RWPE2 (cell line): ENCODE measurements around the gene VPS54.

Source experiments
- ATAC-seq: fragments of 200-7000 bp; cut with Tn5 transposase; 3 replicates; pipeline ENCODE4 v1.9.1; 2021; ENCODE audit warnings: low read depth
- DNase-seq: peaks from one replicate; pipeline ENCODE4 v3.0.0-alpha.2; 2020; ENCODE audit warnings: low spot score
- H3K27ac ChIP-seq: fragments of 450-650 bp; 2 replicates; pipeline ENCODE4 v1.5.1; 2017; ENCODE audit warnings: mild to moderate bottlenecking; ENCODE audit not compliant: poor library complexity, severe bottlenecking
- H3K27me3 ChIP-seq: fragments of 250-450 bp; sonication (Bioruptor Pico); 2 replicates; pipeline ENCODE4 v1.5.1; 2021; ENCODE audit warnings: mild to moderate bottlenecking, moderate library complexity; ENCODE audit not compliant: insufficient read depth, poor library complexity, severe bottlenecking
- H3K36me3 ChIP-seq: fragments of 250-450 bp; sonication (Bioruptor Pico); 2 replicates; pipeline ENCODE4 v1.5.1; 2020; ENCODE audit warnings: low read depth, mild to moderate bottlenecking, moderate library complexity
- H3K4me1 ChIP-seq: fragments of 250-450 bp; sonication (Bioruptor Pico); 2 replicates; pipeline ENCODE4 v1.5.1; 2021; ENCODE audit warnings: mild to moderate bottlenecking, moderate library complexity; ENCODE audit not compliant: insufficient read depth, poor library complexity, severe bottlenecking
- H3K4me3 ChIP-seq: fragments of 250-450 bp; sonication (Bioruptor Pico); 2 replicates; pipeline ENCODE4 v1.5.1; 2021; ENCODE audit warnings: mild to moderate bottlenecking, moderate library complexity; ENCODE audit not compliant: severe bottlenecking
- H3K9me3 ChIP-seq: fragments of 250-450 bp; sonication (Bioruptor Pico); 2 replicates; pipeline ENCODE4 v1.5.1; 2021; ENCODE audit warnings: mild to moderate bottlenecking, moderate library complexity; ENCODE audit not compliant: severe bottlenecking
- CTCF ChIP-seq: fragments of 450-650 bp; IDR thresholded peaks from one replicate; pipeline ENCODE4 v1.5.1; 2017; ENCODE audit warnings: mild to moderate bottlenecking, moderate library complexity; ENCODE audit not compliant: poor library complexity, severe bottlenecking

Gene VPS54

GRCh38 chr2:63865159-63865799 lies 153.9 kb downstream of the VPS54 start:
- H3K27me3 ChIP-seq, result no peaks in the 10 kb centered on the region
- H3K4me1 ChIP-seq, result peaks cover 45% of the 10 kb centered on the region
- no peak overlapping the region for H3K27ac ChIP-seq
- peaks cover 58% of the 10 kb centered on the region for H3K36me3 ChIP-seq
- no peak for TF ChIP-seq CTCF
- no peaks in the 10 kb centered on the region for H3K9me3 ChIP-seq
- no peak for DNase-seq
- peak; percentile 33; the same call in 2 of the 3 replicates for ATAC-seq
- no peak overlapping the region for H3K4me3 ChIP-seq

- ATAC-seq, result no peak
- Histone ChIP-seq H3K27ac (peak overlapping the region; percentile 76), H3K4me1 (peaks cover 44% of the 10 kb centered on the region), H3K9me3 (no peaks in the 10 kb centered on the region), H3K4me3 (no peak overlapping the region), H3K27me3 (no peaks in the 10 kb centered on the region), H3K36me3 (peaks cover 67% of the 10 kb centered on the region)
- no peak for TF ChIP-seq CTCF
- DNase-seq, result no peak
These were observed 155.5 kb downstream of the VPS54 start for GRCh38 chr2:63863707-63864106.

GRCh38 chr2:63862806-63863205 lies 156.4 kb downstream of the VPS54 start:
- TF ChIP-seq CTCF, result no peak
- Histone ChIP-seq H3K4me3 (no peak overlapping the region), H3K27ac (peak overlapping the region; percentile 76), H3K27me3 (no peaks in the 10 kb centered on the region), H3K36me3 (peaks cover 73% of the 10 kb centered on the region), H3K4me1 (peaks cover 44% of the 10 kb centered on the region), H3K9me3 (no peaks in the 10 kb centered on the region)
- ATAC-seq (peak; percentile 88), DNase-seq (no peak)

GRCh38 chr2:63861220-63861822 lies 157.9 kb downstream of the VPS54 start:
- Histone ChIP-seq H3K36me3 (peaks cover 78% of the 10 kb centered on the region), H3K4me1 (peaks cover 29% of the 10 kb centered on the region)

More at GRCh38 chr2:63861220-63861822, 157.9 kb downstream of the VPS54 start:
- Histone ChIP-seq H3K27me3 (no peaks in the 10 kb centered on the region), H3K9me3 (no peaks in the 10 kb centered on the region), H3K27ac (peak overlapping the region; percentile 76), H3K4me3 (no peak overlapping the region)
- DNase-seq (no peak), ATAC-seq (no peak)
- TF ChIP-seq CTCF, result peak; percentile 74
